ENCODE data around the gene DENND1A. TPM values are rescaled to one million over a fixed set of nuclear protein-coding genes. Genes with fewer than 3 reads are reported as not detected.

DENND1A gene
- total and polyA plus RNA-seq, 2 donors, result 6.7 to 9.2 TPM

GRCh38 chr9:123528501-123528900, 401.4 kb downstream of the DENND1A start:
- H3K36me3 ChIP-seq (ENCODE audit: control insufficient read depth in 2 of 2, insufficient read depth in 2 of 2, low read length in 1 of 2), result no peaks in the 10 kb centered on the region
- no peaks in the 10 kb centered on the region for H3K4me1 ChIP-seq (ENCODE audit: control insufficient read depth in 2 of 2, insufficient read depth in 2 of 2, low read length in 2 of 2)
- no peaks in the 10 kb centered on the region for H3K27me3 ChIP-seq (ENCODE audit: control insufficient read depth in 2 of 2, insufficient read depth in 1 of 2, low read length in 1 of 2)
- WGBS, result 97% methylated on average over 2 of the region's 2 CpGs
- H3K27ac ChIP-seq (ENCODE audit: low read depth in 1 of 2, low read length in 1 of 2), result no peak overlapping the region
- H3K4me3 ChIP-seq (ENCODE audit: low read length in 2 of 2), result no peak overlapping the region
- DNase-seq (ENCODE audit: low read depth in 6 of 9, low spot score in 9 of 9), result no peak
- H3K9me3 ChIP-seq (ENCODE audit: control insufficient read depth in 2 of 2, insufficient read depth in 1 of 2, low read length in 1 of 2), result no peaks in the 10 kb centered on the region

- H3K4me1 ChIP-seq (ENCODE audit: control insufficient read depth in 2 of 2, insufficient read depth in 2 of 2, low read length in 2 of 2), result no peaks in the 10 kb centered on the region
- H3K4me3 ChIP-seq (ENCODE audit: low read length in 2 of 2), result no peak overlapping the region
- no peaks in the 10 kb centered on the region for H3K36me3 ChIP-seq (ENCODE audit: control insufficient read depth in 2 of 2, insufficient read depth in 2 of 2, low read length in 1 of 2)
- no peaks in the 10 kb centered on the region for H3K27me3 ChIP-seq (ENCODE audit: control insufficient read depth in 2 of 2, insufficient read depth in 1 of 2, low read length in 1 of 2)
- no peak for DNase-seq (ENCODE audit: low read depth in 6 of 9, low spot score in 9 of 9)
- H3K9me3 ChIP-seq (ENCODE audit: control insufficient read depth in 2 of 2, insufficient read depth in 1 of 2, low read length in 1 of 2), result no peaks in the 10 kb centered on the region
- WGBS, result 95% methylated on average over 2 of the region's 2 CpGs
- H3K27ac ChIP-seq (ENCODE audit: low read depth in 1 of 2, low read length in 1 of 2), result no peak overlapping the region
Observed at GRCh38 chr9:123527981-123528380, 401.9 kb downstream of the DENND1A start.

GRCh38 chr9:123525957-123526356, 404.0 kb downstream of the DENND1A start:
- Histone ChIP-seq H3K9me3 (ENCODE audit: control insufficient read depth in 2 of 2, insufficient read depth in 1 of 2, low read length in 1 of 2) (no peaks in the 10 kb centered on the region), H3K27me3 (ENCODE audit: control insufficient read depth in 2 of 2, insufficient read depth in 1 of 2, low read length in 1 of 2) (no peaks in the 10 kb centered on the region), H3K4me1 (ENCODE audit: control insufficient read depth in 2 of 2, insufficient read depth in 2 of 2, low read length in 2 of 2) (no peaks in the 10 kb centered on the region), H3K4me3 (ENCODE audit: low read length in 2 of 2) (no peak overlapping the region), H3K36me3 (ENCODE audit: control insufficient read depth in 2 of 2, insufficient read depth in 2 of 2, low read length in 1 of 2) (no peaks in the 10 kb centered on the region), H3K27ac (ENCODE audit: low read depth in 1 of 2, low read length in 1 of 2) (no peak overlapping the region)
- 96% methylated on average over 3 of the region's 3 CpGs for WGBS
- DNase-seq (ENCODE audit: low read depth in 6 of 9, low spot score in 9 of 9), result no peak

- WGBS, result 91% methylated on average over 6 of the region's 6 CpGs
Observed at GRCh38 chr9:123525424-123525823, 404.5 kb downstream of the DENND1A start.

GRCh38 chr9:123524866-123525265, 405.1 kb downstream of the DENND1A start:
- Histone ChIP-seq H3K36me3 (ENCODE audit: control insufficient read depth in 2 of 2, insufficient read depth in 2 of 2, low read length in 1 of 2) (no peaks in the 10 kb centered on the region), H3K27ac (ENCODE audit: low read depth in 1 of 2, low read length in 1 of 2) (no peak overlapping the region), H3K4me3 (ENCODE audit: low read length in 2 of 2) (no peak overlapping the region), H3K27me3 (ENCODE audit: control insufficient read depth in 2 of 2, insufficient read depth in 1 of 2, low read length in 1 of 2) (no peaks in the 10 kb centered on the region), H3K4me1 (ENCODE audit: control insufficient read depth in 2 of 2, insufficient read depth in 2 of 2, low read length in 2 of 2) (no peaks in the 10 kb centered on the region), H3K9me3 (ENCODE audit: control insufficient read depth in 2 of 2, insufficient read depth in 1 of 2, low read length in 1 of 2) (no peaks in the 10 kb centered on the region)
- DNase-seq (ENCODE audit: low read depth in 6 of 9, low spot score in 9 of 9), result no peak
- 97% methylated on average over 6 of the region's 6 CpGs for WGBS

More at GRCh38 chr9:123525424-123525823, 404.5 kb downstream of the DENND1A start:
- no peak overlapping the region for H3K27ac ChIP-seq (ENCODE audit: low read depth in 1 of 2, low read length in 1 of 2)
- no peaks in the 10 kb centered on the region for H3K4me1 ChIP-seq (ENCODE audit: control insufficient read depth in 2 of 2, insufficient read depth in 2 of 2, low read length in 2 of 2)
- no peak overlapping the region for H3K4me3 ChIP-seq (ENCODE audit: low read length in 2 of 2)
- no peaks in the 10 kb centered on the region for H3K27me3 ChIP-seq (ENCODE audit: control insufficient read depth in 2 of 2, insufficient read depth in 1 of 2, low read length in 1 of 2)
- no peaks in the 10 kb centered on the region for H3K36me3 ChIP-seq (ENCODE audit: control insufficient read depth in 2 of 2, insufficient read depth in 2 of 2, low read length in 1 of 2)
- DNase-seq (ENCODE audit: low read depth in 6 of 9, low spot score in 9 of 9), result no peak
- H3K9me3 ChIP-seq (ENCODE audit: control insufficient read depth in 2 of 2, insufficient read depth in 1 of 2, low read length in 1 of 2), result no peaks in the 10 kb centered on the region

GRCh38 chr9:123523845-123524244, 406.1 kb downstream of the DENND1A start:
- H3K4me1 ChIP-seq (ENCODE audit: control insufficient read depth in 2 of 2, insufficient read depth in 2 of 2, low read length in 2 of 2), result no peaks in the 10 kb centered on the region
- no peak overlapping the region for H3K4me3 ChIP-seq (ENCODE audit: low read length in 2 of 2)
- no peaks in the 10 kb centered on the region for H3K9me3 ChIP-seq (ENCODE audit: control insufficient read depth in 2 of 2, insufficient read depth in 1 of 2, low read length in 1 of 2)
- no peaks in the 10 kb centered on the region for H3K27me3 ChIP-seq (ENCODE audit: control insufficient read depth in 2 of 2, insufficient read depth in 1 of 2, low read length in 1 of 2)
- H3K27ac ChIP-seq (ENCODE audit: low read depth in 1 of 2, low read length in 1 of 2), result no peak overlapping the region
- DNase-seq (ENCODE audit: low read depth in 6 of 9, low spot score in 9 of 9), result no peak
- WGBS, result 98% methylated on average over 2 of the region's 2 CpGs
- no peaks in the 10 kb centered on the region for H3K36me3 ChIP-seq (ENCODE audit: control insufficient read depth in 2 of 2, insufficient read depth in 2 of 2, low read length in 1 of 2)

GRCh38 chr9:123523001-123523400, 406.9 kb downstream of the DENND1A start:
- no peaks in the 10 kb centered on the region for H3K27me3 ChIP-seq (ENCODE audit: control insufficient read depth in 2 of 2, insufficient read depth in 1 of 2, low read length in 1 of 2)
- no peaks in the 10 kb centered on the region for H3K9me3 ChIP-seq (ENCODE audit: control insufficient read depth in 2 of 2, insufficient read depth in 1 of 2, low read length in 1 of 2)
- DNase-seq (ENCODE audit: low read depth in 6 of 9, low spot score in 9 of 9), result no peak
- H3K4me3 ChIP-seq (ENCODE audit: low read length in 2 of 2), result no peak overlapping the region
- H3K4me1 ChIP-seq (ENCODE audit: control insufficient read depth in 2 of 2, insufficient read depth in 2 of 2, low read length in 2 of 2), result no peaks in the 10 kb centered on the region
- WGBS, result 97% methylated on average over 6 of the region's 6 CpGs
- H3K27ac ChIP-seq (ENCODE audit: low read depth in 1 of 2, low read length in 1 of 2), result no peak overlapping the region
- H3K36me3 ChIP-seq (ENCODE audit: control insufficient read depth in 2 of 2, insufficient read depth in 2 of 2, low read length in 1 of 2), result no peaks in the 10 kb centered on the region

- no peaks in the 10 kb centered on the region for H3K36me3 ChIP-seq (ENCODE audit: control insufficient read depth in 2 of 2, insufficient read depth in 2 of 2, low read length in 1 of 2)
- H3K4me1 ChIP-seq (ENCODE audit: control insufficient read depth in 2 of 2, insufficient read depth in 2 of 2, low read length in 2 of 2), result no peaks in the 10 kb centered on the region
- no peak overlapping the region for H3K27ac ChIP-seq (ENCODE audit: low read depth in 1 of 2, low read length in 1 of 2)
- no peaks in the 10 kb centered on the region for H3K9me3 ChIP-seq (ENCODE audit: control insufficient read depth in 2 of 2, insufficient read depth in 1 of 2, low read length in 1 of 2)
- H3K4me3 ChIP-seq (ENCODE audit: low read length in 2 of 2), result no peak overlapping the region
- WGBS, result 98% methylated on average over 2 of the region's 2 CpGs
- H3K27me3 ChIP-seq (ENCODE audit: control insufficient read depth in 2 of 2, insufficient read depth in 1 of 2, low read length in 1 of 2), result no peaks in the 10 kb centered on the region
- DNase-seq (ENCODE audit: low read depth in 6 of 9, low spot score in 9 of 9), result no peak
Observed at GRCh38 chr9:123522251-123522650, 407.7 kb downstream of the DENND1A start.

- no peaks in the 10 kb centered on the region for H3K27me3 ChIP-seq (ENCODE audit: control insufficient read depth in 2 of 2, insufficient read depth in 1 of 2, low read length in 1 of 2)
- H3K9me3 ChIP-seq (ENCODE audit: control insufficient read depth in 2 of 2, insufficient read depth in 1 of 2, low read length in 1 of 2), result no peaks in the 10 kb centered on the region
- 91% methylated on average over 1 of the region's 1 CpG for WGBS
Observed at GRCh38 chr9:123518338-123518737, 411.6 kb downstream of the DENND1A start.

GRCh38 chr9:123517512-123517911, 412.4 kb downstream of the DENND1A start:
- Histone ChIP-seq H3K9me3 (ENCODE audit: control insufficient read depth in 2 of 2, insufficient read depth in 1 of 2, low read length in 1 of 2) (no peaks in the 10 kb centered on the region), H3K36me3 (ENCODE audit: control insufficient read depth in 2 of 2, insufficient read depth in 2 of 2, low read length in 1 of 2) (no peaks in the 10 kb centered on the region), H3K27me3 (ENCODE audit: control insufficient read depth in 2 of 2, insufficient read depth in 1 of 2, low read length in 1 of 2) (no peaks in the 10 kb centered on the region), H3K27ac (ENCODE audit: low read depth in 1 of 2, low read length in 1 of 2) (no peak overlapping the region), H3K4me1 (ENCODE audit: control insufficient read depth in 2 of 2, insufficient read depth in 2 of 2, low read length in 2 of 2) (no peaks in the 10 kb centered on the region), H3K4me3 (ENCODE audit: low read length in 2 of 2) (no peak overlapping the region)
- WGBS, result 98% methylated on average over 4 of the region's 4 CpGs
- DNase-seq (ENCODE audit: low read depth in 6 of 9, low spot score in 9 of 9), result no peak

More at GRCh38 chr9:123518338-123518737, 411.6 kb downstream of the DENND1A start:
- Histone ChIP-seq H3K27ac (ENCODE audit: low read depth in 1 of 2, low read length in 1 of 2) (no peak overlapping the region), H3K36me3 (ENCODE audit: control insufficient read depth in 2 of 2, insufficient read depth in 2 of 2, low read length in 1 of 2) (no peaks in the 10 kb centered on the region), H3K4me3 (ENCODE audit: low read length in 2 of 2) (no peak overlapping the region), H3K4me1 (ENCODE audit: control insufficient read depth in 2 of 2, insufficient read depth in 2 of 2, low read length in 2 of 2) (no peaks in the 10 kb centered on the region)
- no peak for DNase-seq (ENCODE audit: low read depth in 6 of 9, low spot score in 9 of 9)
